Fibroblast of lung (primary cell): ENCODE measurements around the gene ARL15. TPM values are rescaled to one million over a fixed set of nuclear protein-coding genes. Genes with fewer than 3 reads are reported as not detected.

Experiments used
- DNase-seq, 2 donors: peaks; one replicate each; pipeline versions ENCODE4 v3.0.0 to v3.0.0-alpha.2; 2010; ENCODE audit warnings: low read depth in 2 of 2
- H2AFZ ChIP-seq: 2 replicates; pipeline ENCODE4 v1.5.1; 2012; ENCODE audit warnings: low read length, control low read depth, inconsistent platforms
- H3K27ac ChIP-seq: 2 replicates; pipeline ENCODE4 v1.5.1; 2011; ENCODE audit warnings: low read length, control low read depth; ENCODE audit not compliant: insufficient read depth
- H3K27me3 ChIP-seq: 2 replicates; pipeline ENCODE4 v1.5.1; 2011; ENCODE audit warnings: mild to moderate bottlenecking, low read length; ENCODE audit not compliant: control insufficient read depth, insufficient read depth
- H3K36me3 ChIP-seq: 2 replicates; pipeline ENCODE4 v1.5.1; 2011; ENCODE audit warnings: low read length; ENCODE audit not compliant: control insufficient read depth, insufficient read depth
- H3K4me1 ChIP-seq: 2 replicates; pipeline ENCODE4 v1.5.1; 2011; ENCODE audit warnings: low read length; ENCODE audit not compliant: control insufficient read depth, insufficient read depth; ENCODE audit errors: extremely low read depth
- H3K4me2 ChIP-seq: 2 replicates; pipeline ENCODE4 v1.5.1; 2011; ENCODE audit warnings: low read length, control low read depth; ENCODE audit not compliant: insufficient read depth; ENCODE audit errors: extremely low read depth
- H3K4me3 ChIP-seq, 4 experiments: fragments of 200-600 bp in 1 of 4; sonication (generic) in 1 of 4; replicated peaks in 1 of 4; 2 replicates each; pipeline ENCODE4 v1.5.1; 2011 to 2016; ENCODE audit warnings: low read length in 4 of 4, low read depth in 3 of 4, mild to moderate bottlenecking in 3 of 4, control low read depth in 2 of 4, inconsistent platforms in 1 of 4, mixed read lengths in 1 of 4; ENCODE audit not compliant: insufficient read depth in 1 of 4; ENCODE audit errors: control extremely low read depth in 1 of 4
- H3K79me2 ChIP-seq: 2 replicates; pipeline ENCODE4 v1.5.1; 2012; ENCODE audit warnings: mild to moderate bottlenecking, low read length, inconsistent platforms; ENCODE audit not compliant: control insufficient read depth, insufficient read depth
- H3K9ac ChIP-seq: 2 replicates; pipeline ENCODE4 v1.5.1; 2011; ENCODE audit warnings: mild to moderate bottlenecking, low read length, control low read depth; ENCODE audit not compliant: insufficient read depth
- H3K9me3 ChIP-seq: 2 replicates; pipeline ENCODE4 v1.5.1; 2012; ENCODE audit warnings: low read depth, low read length; ENCODE audit not compliant: control insufficient read depth, insufficient read depth
- H4K20me1 ChIP-seq: 2 replicates; pipeline ENCODE4 v1.5.1; 2011; ENCODE audit warnings: low read length; ENCODE audit not compliant: control insufficient read depth, insufficient read depth; ENCODE audit errors: extremely low read depth
- CTCF ChIP-seq, 2 donors: IDR thresholded peaks in 1 of 2; conservative IDR thresholded peaks in 1 of 2; 1 replicate in 1 of 2; 2 replicates in 1 of 2; pipeline ENCODE4 v1.5.1; 2011 to 2012; ENCODE audit warnings: low read length in 2 of 2, control low read depth in 1 of 2, inconsistent platforms in 1 of 2, low read depth in 1 of 2, mild to moderate bottlenecking in 1 of 2
- EZH2 ChIP-seq: IDR thresholded peaks from 2 replicates; pipeline ENCODE4 v1.5.1; 2012; ENCODE audit warnings: low read length, control low read depth, mild to moderate bottlenecking; ENCODE audit errors: missing control alignments
- polyA plus RNA-seq, 2 donors: library from polyadenylated mRNA; depleted of rRNA in 1 of 2; stranded (reverse) in 1 of 2; unstranded in 1 of 2; fragments of >200 nt; gene quantifications; 2 replicates each; pipeline ENCODE4 v1.2.1, GENCODE V29; 2011 to 2012; ENCODE audit warnings: missing spikeins in 1 of 2
- total RNA-seq: library from RNA; depleted of rRNA; stranded (reverse); fragments of >200 nt; gene quantifications from 2 replicates; pipeline ENCODE4 v1.2.1, GENCODE V29; 2014

ARL15 gene
- total and polyA plus RNA-seq, 2 donors (not counting 1 experiment from before 2014, with no cell fraction given) = 20.6 to 28.7 TPM

GRCh38 chr5:54178207-54178606, 132.2 kb downstream of the ARL15 start:
- Histone ChIP-seq H3K4me3 (no peak overlapping the region), H3K79me2 (no peaks in the 10 kb centered on the region), H3K4me2 (no peak overlapping the region), H3K4me1 (no peaks in the 10 kb centered on the region), H3K36me3 (no peaks in the 10 kb centered on the region), H3K27me3 (no peaks in the 10 kb centered on the region), H2AFZ (no peak overlapping the region), H3K27ac (no peak overlapping the region), H3K9ac (no peak overlapping the region), H4K20me1 (no peaks in the 10 kb centered on the region), H3K9me3 (no peaks in the 10 kb centered on the region)
- no peak for DNase-seq
- TF ChIP-seq CTCF (conservative IDR thresholded peaks at IDR 0.05 in 1 of 2, IDR thresholded peaks at IDR 0.05 in 1 of 2; ENCODE audit: low read depth in 1 of 2, low read length in 2 of 2) = no peak
- no peak for TF ChIP-seq EZH2

- no peaks in the 10 kb centered on the region for H4K20me1 ChIP-seq
- H3K4me3 ChIP-seq = no peak overlapping the region
- no peak overlapping the region for H3K27ac ChIP-seq
- no peaks in the 10 kb centered on the region for H3K36me3 ChIP-seq
- H3K79me2 ChIP-seq = no peaks in the 10 kb centered on the region
- no peaks in the 10 kb centered on the region for H3K4me1 ChIP-seq
- H3K27me3 ChIP-seq = no peaks in the 10 kb centered on the region
- H3K9ac ChIP-seq = no peak overlapping the region
- H3K9me3 ChIP-seq = no peaks in the 10 kb centered on the region
- no peak overlapping the region for H3K4me2 ChIP-seq
- DNase-seq = no peak
- TF ChIP-seq CTCF (conservative IDR thresholded peaks at IDR 0.05 in 1 of 2, IDR thresholded peaks at IDR 0.05 in 1 of 2; ENCODE audit: low read depth in 1 of 2, low read length in 2 of 2) (no peak), EZH2 (no peak)
- H2AFZ ChIP-seq = no peak overlapping the region
Observed at GRCh38 chr5:54177058-54177457, 133.3 kb downstream of the ARL15 start.

- Histone ChIP-seq H3K9ac (no peak overlapping the region), H3K27ac (no peak overlapping the region), H3K4me1 (no peaks in the 10 kb centered on the region), H3K36me3 (no peaks in the 10 kb centered on the region), H2AFZ (no peak overlapping the region), H3K79me2 (no peaks in the 10 kb centered on the region), H4K20me1 (no peaks in the 10 kb centered on the region), H3K27me3 (no peaks in the 10 kb centered on the region), H3K4me3 (no peak overlapping the region), H3K4me2 (no peak overlapping the region), H3K9me3 (no peaks in the 10 kb centered on the region)
- no peak for TF ChIP-seq EZH2
- TF ChIP-seq CTCF (conservative IDR thresholded peaks at IDR 0.05 in 1 of 2, IDR thresholded peaks at IDR 0.05 in 1 of 2; ENCODE audit: low read depth in 1 of 2, low read length in 2 of 2) = no peak
- DNase-seq = no peak
Observed at GRCh38 chr5:54176066-54176830, 134.1 kb downstream of the ARL15 start.
